H9 (cell line): Measurements from ENCODE around the gene ADGRB3. TPM values are rescaled to one million over a fixed set of nuclear protein-coding genes. Genes with fewer than 3 reads are reported as not detected.

ENCODE experiments used
- DNase-seq: peaks from one replicate; pipeline ENCODE4 v3.0.0-alpha.2; 2017
- H2AFZ ChIP-seq: one replicate; pipeline ENCODE4 v1.6.1; 2013; ENCODE audit warnings: mild to moderate bottlenecking, low read length, control low read depth, moderate library complexity
- H2AK5ac ChIP-seq: 2 replicates; pipeline ENCODE4 v1.6.1; 2013; ENCODE audit warnings: low read length, control low read depth, mixed read lengths; ENCODE audit not compliant: insufficient read length
- H2BK120ac ChIP-seq: one replicate; pipeline ENCODE4 v1.6.1; 2013; ENCODE audit warnings: low read depth, mild to moderate bottlenecking, low read length, control low read depth, inconsistent platforms; ENCODE audit not compliant: poor library complexity, severe bottlenecking
- H2BK12ac ChIP-seq: 2 replicates; pipeline ENCODE4 v1.6.1; 2013; ENCODE audit warnings: low read length, control low read depth, mixed read lengths, low read depth; ENCODE audit not compliant: insufficient read length
- H2BK15ac ChIP-seq: 2 replicates; pipeline ENCODE4 v1.6.1; 2013; ENCODE audit warnings: low read depth, low read length, control low read depth
- H2BK20ac ChIP-seq: one replicate; pipeline ENCODE4 v1.6.1; 2013; ENCODE audit warnings: low read depth, mild to moderate bottlenecking, low read length, control low read depth, inconsistent platforms; ENCODE audit not compliant: poor library complexity, severe bottlenecking
- H2BK5ac ChIP-seq: 2 replicates; pipeline ENCODE4 v1.6.1; 2013; ENCODE audit warnings: low read length, control low read depth, mixed read lengths; ENCODE audit not compliant: insufficient read length
- H3K14ac ChIP-seq: 2 replicates; pipeline ENCODE4 v1.6.1; 2013; ENCODE audit warnings: low read length, control low read depth; ENCODE audit not compliant: insufficient read depth
- H3K18ac ChIP-seq: 2 replicates; pipeline ENCODE4 v1.6.1; 2013; ENCODE audit warnings: low read depth, mild to moderate bottlenecking, mixed read lengths, low read length, control low read depth; ENCODE audit not compliant: insufficient read length
- H3K23ac ChIP-seq: 2 replicates; pipeline ENCODE4 v1.6.1; 2013; ENCODE audit warnings: low read length, control low read depth, mixed read lengths, low read depth; ENCODE audit not compliant: insufficient read length
- H3K23me2 ChIP-seq: 2 replicates; pipeline ENCODE4 v1.6.1; 2013; ENCODE audit warnings: low read depth, mild to moderate bottlenecking, mixed read lengths, low read length, control low read depth; ENCODE audit not compliant: insufficient read length, poor library complexity, severe bottlenecking
- H3K27ac ChIP-seq: 2 replicates; pipeline ENCODE4 v1.5.1; 2013; ENCODE audit warnings: low read length, control low read depth, mixed read lengths, low read depth; ENCODE audit not compliant: insufficient read length
- H3K27me3 ChIP-seq: 2 replicates; pipeline ENCODE4 v1.6.1; 2013; ENCODE audit warnings: low read length, control low read depth, inconsistent platforms; ENCODE audit not compliant: insufficient read depth
- H3K4ac ChIP-seq: 2 replicates; pipeline ENCODE4 v1.6.1; 2013; ENCODE audit warnings: low read depth, mild to moderate bottlenecking, control low read depth, inconsistent platforms, low read length, moderate library complexity
- H3K4me1 ChIP-seq: 2 replicates; pipeline ENCODE4 v1.6.1; 2013; ENCODE audit warnings: low read length, control low read depth, inconsistent platforms; ENCODE audit not compliant: insufficient read depth
- H3K4me2 ChIP-seq: 2 replicates; pipeline ENCODE4 v1.6.1; 2013; ENCODE audit warnings: low read length, control low read depth, mixed read lengths; ENCODE audit not compliant: insufficient read length, insufficient read depth
- H3K56ac ChIP-seq: 2 replicates; pipeline ENCODE4 v1.6.1; 2013; ENCODE audit warnings: low read depth, mild to moderate bottlenecking, mixed read lengths, low read length, control low read depth; ENCODE audit not compliant: insufficient read length
- H3K79me1 ChIP-seq: 2 replicates; pipeline ENCODE4 v1.6.1; 2013; ENCODE audit warnings: low read depth, mild to moderate bottlenecking, moderate library complexity, low read length, control low read depth, inconsistent platforms; ENCODE audit not compliant: insufficient read depth, poor library complexity, severe bottlenecking
- H3K79me2 ChIP-seq: 2 replicates; pipeline ENCODE4 v1.6.1; 2013; ENCODE audit warnings: low read length, control low read depth, inconsistent platforms; ENCODE audit not compliant: insufficient read depth
- H3K9ac ChIP-seq: 2 replicates; pipeline ENCODE4 v1.6.1; 2013; ENCODE audit warnings: low read length, control low read depth, mixed read lengths; ENCODE audit not compliant: insufficient read length; ENCODE audit errors: extremely low read depth
- H3K9me3 ChIP-seq: one replicate; pipeline ENCODE4 v1.6.1; 2013; ENCODE audit warnings: low read depth, low read length, inconsistent platforms; ENCODE audit not compliant: control insufficient read depth
- H3T11ph ChIP-seq: one replicate; pipeline ENCODE4 v1.6.1; 2013; ENCODE audit warnings: mild to moderate bottlenecking, low read length, control low read depth, inconsistent platforms
- H4K20me1 ChIP-seq: one replicate; pipeline ENCODE4 v1.6.1; 2013; ENCODE audit not compliant: control insufficient read depth, insufficient read length, insufficient read depth
- H4K5ac ChIP-seq: 2 replicates; pipeline ENCODE4 v1.6.1; 2013; ENCODE audit warnings: low read depth, mild to moderate bottlenecking, mixed read lengths, low read length, control low read depth; ENCODE audit not compliant: insufficient read length
- H4K8ac ChIP-seq: replicated peaks from 2 replicates; pipeline ENCODE4 v1.6.1; 2013; ENCODE audit warnings: low read length, control low read depth, mixed read lengths, low read depth; ENCODE audit not compliant: insufficient read length
- H4K91ac ChIP-seq: 2 replicates; pipeline ENCODE4 v1.6.1; 2013; ENCODE audit warnings: low read depth, mild to moderate bottlenecking, moderate library complexity, mixed read lengths, low read length, control low read depth; ENCODE audit not compliant: insufficient read length
- H3K27ac Mint-ChIP-seq, 3 experiments: 2 replicates in 2 of 3; 3 replicates in 1 of 3; pipeline ENCODE4 v1.8.0; 2020 to 2021; ENCODE audit warnings: mixed read lengths in 3 of 3, mild to moderate bottlenecking in 1 of 3, moderate library complexity in 1 of 3
- H3K27me3 Mint-ChIP-seq: 2 replicates; pipeline ENCODE4 v1.8.0; 2021; ENCODE audit warnings: low read depth, mild to moderate bottlenecking, moderate library complexity, mixed read lengths
- H3K36me3 Mint-ChIP-seq, 3 experiments: 2 replicates in 2 of 3; 3 replicates in 1 of 3; pipeline ENCODE4 v1.8.0; 2020 to 2021; ENCODE audit warnings: low read depth in 3 of 3, mixed read lengths in 3 of 3; ENCODE audit not compliant: insufficient read depth in 1 of 3
- H3K4me1 Mint-ChIP-seq, 2 experiments: 2 replicates each; pipeline ENCODE4 v1.8.0; 2020; ENCODE audit warnings: mixed read lengths in 2 of 2
- H3K4me3 Mint-ChIP-seq, 2 experiments: 2 replicates in 1 of 2; 3 replicates in 1 of 2; pipeline ENCODE4 v1.8.0; 2020 to 2021; ENCODE audit warnings: mild to moderate bottlenecking in 2 of 2, mixed read lengths in 2 of 2, moderate library complexity in 1 of 2
- H3K9me3 Mint-ChIP-seq, 2 experiments: 2 replicates in 1 of 2; 3 replicates in 1 of 2; pipeline ENCODE4 v1.8.0; 2020; ENCODE audit warnings: mild to moderate bottlenecking in 2 of 2, mixed read lengths in 2 of 2, moderate library complexity in 1 of 2
- total RNA-seq: library from RNA; stranded (reverse); gene quantifications from 2 replicates; pipeline ENCODE4 v1.2.1, GENCODE V29; 2021
- TF ChIP-seq, protein P1 (sequence below): fragments of 200-600 bp; sonication (generic); conservative IDR thresholded peaks from 3 replicates; pipeline ENCODE4 v1.8.0; 2021; ENCODE audit warnings: antibody characterized with exemption, mild to moderate bottlenecking

The ADGRB3 gene
- total RNA-seq, 1 experiment from 2014 or later: 0.37 TPM

DNA sequence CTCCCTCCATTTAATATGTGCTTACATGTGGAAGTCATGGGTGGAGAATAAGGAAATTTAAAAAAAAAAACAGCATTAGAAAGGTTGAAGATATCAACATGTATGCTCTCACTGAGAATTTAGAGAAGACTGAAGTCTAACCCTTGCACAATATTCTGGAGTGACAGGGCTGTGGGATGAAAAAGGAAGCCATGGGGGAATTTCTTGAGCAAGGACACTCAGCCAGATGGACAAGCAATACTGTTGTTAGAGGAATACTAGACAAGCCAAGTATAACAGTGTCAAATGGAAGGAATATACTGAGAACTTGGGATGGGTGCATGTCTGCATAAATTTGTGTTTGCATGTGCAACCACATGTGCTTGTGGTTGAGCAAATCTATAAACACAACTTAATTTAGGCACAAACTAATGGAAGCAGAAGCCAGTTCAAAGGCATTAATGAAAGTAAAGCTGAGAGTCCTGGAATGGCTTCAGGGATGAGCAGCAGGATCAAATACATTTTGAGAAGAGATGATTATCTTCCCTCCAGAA is 119.7 kb downstream of the ADGRB3 start:
- no peaks in the 10 kb centered on the region for H3K36me3 Mint-ChIP-seq
- no peak overlapping the region for H3K4me2 ChIP-seq

More for the DNA sequence above, 119.7 kb downstream of the ADGRB3 start:
- Histone ChIP-seq H3K79me1 (no peaks in the 10 kb centered on the region), H3K14ac (no peak overlapping the region), H3K79me2 (no peaks in the 10 kb centered on the region), H3K9me3 (no peaks in the 10 kb centered on the region), H3K4ac (no peak overlapping the region), H3T11ph (no peak overlapping the region), H2AK5ac (no peak overlapping the region), H2AFZ (no peak overlapping the region), H4K5ac (no peak overlapping the region), H3K27ac (no peak overlapping the region), H3K27me3 (no peaks in the 10 kb centered on the region), H2BK5ac (no peak overlapping the region), H2BK20ac (no peak overlapping the region), H4K8ac (no peak overlapping the region), H3K23ac (no peak overlapping the region), H3K56ac (no peak overlapping the region), H3K23me2 (no peaks in the 10 kb centered on the region), H2BK12ac (no peak overlapping the region), H3K18ac (no peak overlapping the region), H4K20me1 (no peaks in the 10 kb centered on the region), H2BK15ac (no peak overlapping the region), H3K9ac (no peak overlapping the region), H4K91ac (no peak overlapping the region), H3K4me1 (no peaks in the 10 kb centered on the region), H2BK120ac (no peak overlapping the region)
- Mint-ChIP-seq H3K4me1 (no peaks in the 10 kb centered on the region), H3K4me3 (no peak overlapping the region), H3K27me3 (no peaks in the 10 kb centered on the region; the same call in 1 of the 2 replicates), H3K27ac (no peak overlapping the region), H3K9me3 (no peaks in the 10 kb centered on the region)
- no peak for DNase-seq
- TF ChIP-seq, protein P1, sequence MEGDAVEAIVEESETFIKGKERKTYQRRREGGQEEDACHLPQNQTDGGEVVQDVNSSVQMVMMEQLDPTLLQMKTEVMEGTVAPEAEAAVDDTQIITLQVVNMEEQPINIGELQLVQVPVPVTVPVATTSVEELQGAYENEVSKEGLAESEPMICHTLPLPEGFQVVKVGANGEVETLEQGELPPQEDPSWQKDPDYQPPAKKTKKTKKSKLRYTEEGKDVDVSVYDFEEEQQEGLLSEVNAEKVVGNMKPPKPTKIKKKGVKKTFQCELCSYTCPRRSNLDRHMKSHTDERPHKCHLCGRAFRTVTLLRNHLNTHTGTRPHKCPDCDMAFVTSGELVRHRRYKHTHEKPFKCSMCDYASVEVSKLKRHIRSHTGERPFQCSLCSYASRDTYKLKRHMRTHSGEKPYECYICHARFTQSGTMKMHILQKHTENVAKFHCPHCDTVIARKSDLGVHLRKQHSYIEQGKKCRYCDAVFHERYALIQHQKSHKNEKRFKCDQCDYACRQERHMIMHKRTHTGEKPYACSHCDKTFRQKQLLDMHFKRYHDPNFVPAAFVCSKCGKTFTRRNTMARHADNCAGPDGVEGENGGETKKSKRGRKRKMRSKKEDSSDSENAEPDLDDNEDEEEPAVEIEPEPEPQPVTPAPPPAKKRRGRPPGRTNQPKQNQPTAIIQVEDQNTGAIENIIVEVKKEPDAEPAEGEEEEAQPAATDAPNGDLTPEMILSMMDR: no peak
